Endothelial cell of umbilical vein (primary cell): ENCODE results near the gene PNKD. TPM values are rescaled to one million over a fixed set of nuclear protein-coding genes. Genes with fewer than 3 reads are reported as not detected.

Experiments
- BruUV-seq: library from RNA; stranded (reverse); fragments of 400-500 nt; replicated peaks from 2 replicates; lab custom pipeline; 2021; lab: Mats Ljungman, UMichigan
- CTCF ChIA-PET: fragments of 300-600, 350-600 bp; sonication (Branson Sonifier 250); formaldehyde crosslinking; loops from one replicate; lab custom pipeline; 2021; ENCODE audit warnings: antibody characterized with exemption, inconsistent platforms; lab: Charles Lee
- POLR2A ChIA-PET: fragments of 300-600, 350-600 bp; sonication (Branson Sonifier 250); formaldehyde crosslinking; loops from one replicate; lab custom pipeline; 2021; ENCODE audit warnings: antibody characterized with exemption, inconsistent platforms; lab: Charles Lee
- DNase-seq: peaks from one replicate; pipeline ENCODE4 v3.0.0-alpha.2; 2011; ENCODE audit warnings: low read depth, low spot score
- FAIRE-seq: peaks from 2 replicates; lab custom pipeline; 2011; peaks lifted over from hg19 to GRCh38; lab: Jason Lieb, UNC
- H2AFZ ChIP-seq: 2 replicates; pipeline ENCODE4 v1.6.0; 2012; ENCODE audit warnings: low read depth, low read length, control low read depth, inconsistent platforms
- H3K27ac ChIP-seq: 2 replicates; pipeline ENCODE4 v1.5.1; 2011; ENCODE audit warnings: low read depth, mild to moderate bottlenecking, control low read depth, low read length, moderate library complexity; ENCODE audit not compliant: insufficient read depth
- H3K27me3 ChIP-seq, 2 experiments: 2 replicates each; pipeline versions ENCODE4 v1.6.0 to v1.6.1; 2011; ENCODE audit warnings: low read length in 2 of 2, mixed read lengths in 1 of 2; ENCODE audit not compliant: control insufficient read depth in 2 of 2, insufficient read depth in 2 of 2
- H3K36me3 ChIP-seq, 2 experiments: 2 replicates in 1 of 2; 3 replicates in 1 of 2; pipeline ENCODE4 v1.5.1; 2011; ENCODE audit warnings: low read length in 2 of 2, mild to moderate bottlenecking in 1 of 2, moderate library complexity in 1 of 2; ENCODE audit not compliant: control insufficient read depth in 2 of 2, insufficient read depth in 2 of 2; ENCODE audit errors: extremely low read depth in 1 of 2
- H3K4me1 ChIP-seq: 3 replicates; pipeline ENCODE4 v1.5.1; 2011; ENCODE audit warnings: mild to moderate bottlenecking, low read length; ENCODE audit not compliant: control insufficient read depth, insufficient read depth; ENCODE audit errors: extremely low read depth
- H3K4me2 ChIP-seq: 2 replicates; pipeline ENCODE4 v1.6.1; 2011; ENCODE audit warnings: low read length, control low read depth, mixed read lengths; ENCODE audit not compliant: insufficient read depth
- H3K4me3 ChIP-seq, 3 experiments: fragments of 200-600 bp in 1 of 3; sonication (generic), shearing (Covaris generic) in 1 of 3; replicated peaks in 1 of 3; 2 replicates each; pipeline ENCODE4 v1.5.1; 2011 to 2016; ENCODE audit warnings: control low read depth in 3 of 3, low read length in 3 of 3, mild to moderate bottlenecking in 2 of 3, inconsistent platforms in 1 of 3, low read depth in 1 of 3, moderate library complexity in 1 of 3; ENCODE audit not compliant: insufficient read depth in 1 of 3
- H3K79me2 ChIP-seq: 2 replicates; pipeline ENCODE4 v1.6.0; 2012; ENCODE audit warnings: low read length, inconsistent platforms; ENCODE audit not compliant: control insufficient read depth, insufficient read depth
- H3K9ac ChIP-seq: replicated peaks from 2 replicates; pipeline ENCODE3; 2011; ENCODE audit warnings: low read length, control low read depth; ENCODE audit not compliant: insufficient read depth; ENCODE audit errors: extremely low read depth
- H3K9me1 ChIP-seq: replicated peaks from 3 replicates; pipeline ENCODE4 v1.6.0; 2011; ENCODE audit warnings: mild to moderate bottlenecking, low read length; ENCODE audit not compliant: control insufficient read depth, insufficient read depth; ENCODE audit errors: extremely low read depth
- H3K9me3 ChIP-seq: replicated peaks from 2 replicates; pipeline ENCODE4 v1.5.1; 2012; ENCODE audit warnings: low read length, inconsistent platforms; ENCODE audit not compliant: control insufficient read depth, insufficient read depth
- H4K20me1 ChIP-seq: replicated peaks from 2 replicates; pipeline ENCODE3; 2011; ENCODE audit warnings: mild to moderate bottlenecking, low read length; ENCODE audit not compliant: control insufficient read depth, insufficient read depth; ENCODE audit errors: extremely low read depth
- CTCF ChIP-seq, 2 donors: IDR thresholded peaks; 1 replicate in 1 of 2; 2 replicates in 1 of 2; pipeline ENCODE4 v1.5.1; 2011; ENCODE audit warnings: low read length in 2 of 2, mild to moderate bottlenecking in 2 of 2, moderate library complexity in 2 of 2, control low read depth in 1 of 2, inconsistent platforms in 1 of 2, low read depth in 1 of 2; ENCODE audit not compliant: insufficient read depth in 1 of 2; ENCODE audit errors: extremely low read depth in 1 of 2
- EZH2 ChIP-seq: IDR thresholded peaks from 2 replicates; pipeline ENCODE4 v1.6.1; 2012; ENCODE audit warnings: borderline replicate concordance, low read depth, mild to moderate bottlenecking, moderate library complexity, low read length, inconsistent platforms; ENCODE audit not compliant: severe bottlenecking
- FOS ChIP-seq: IDR thresholded peaks from 2 replicates; pipeline ENCODE4 v1.6.1; 2011; ENCODE audit warnings: mild to moderate bottlenecking, low read length, moderate library complexity, borderline replicate concordance; ENCODE audit not compliant: insufficient read depth
- GATA2 ChIP-seq: IDR thresholded peaks from 2 replicates; pipeline ENCODE4 v1.7.0; 2011; ENCODE audit warnings: low read depth, mild to moderate bottlenecking, moderate library complexity, mixed read lengths, low read length; ENCODE audit not compliant: insufficient read length, insufficient read depth
- JUN ChIP-seq: IDR thresholded peaks from 2 replicates; pipeline ENCODE4 v1.6.1; 2011; ENCODE audit warnings: borderline replicate concordance, low read depth; ENCODE audit not compliant: insufficient read length, insufficient read depth
- MAX ChIP-seq: IDR thresholded peaks from 2 replicates; pipeline ENCODE4 v1.6.1; 2011; ENCODE audit not compliant: insufficient read depth, insufficient read length
- MYC ChIP-seq: IDR thresholded peaks from one replicate; pipeline ENCODE4 v1.6.1; 2011; ENCODE audit warnings: mild to moderate bottlenecking, low read depth, low read length
- POLR2A ChIP-seq: IDR thresholded peaks from 2 replicates; pipeline ENCODE4 v1.6.1; 2012; ENCODE audit warnings: low read depth, mild to moderate bottlenecking, control low read depth, low read length
- POLR2AphosphoS5 ChIP-seq: IDR thresholded peaks from 2 replicates; pipeline ENCODE4 v1.6.1; 2012; ENCODE audit warnings: low read depth, mild to moderate bottlenecking, control low read depth, low read length, moderate library complexity; ENCODE audit not compliant: insufficient read depth
- dilution Hi-C: fragments of 300-500 bp; cut with MboI; formaldehyde crosslinking; loops from one replicate; pipeline ENCODE4 v1.15.0; 2019; ENCODE audit warnings: low sequenced_read_pairs; ENCODE audit not compliant: extremely low pct_ligation_motif_present
- intact Hi-C: fragments of 100-400 bp; cut with micrococcal nuclease; formaldehyde crosslinking; loops from one replicate; pipeline ENCODE4 v1.10.0; 2022
- microRNA-seq: library from miRNA; unstranded; fragments of <30 nt; microRNA quantifications from one replicate; pipeline ENCODE4 v1.2.0, GENCODE V29; 2021; ENCODE audit warnings: borderline number of aligned reads, borderline replicate concordance
- polyA plus RNA-seq, 4 experiments: library from polyadenylated mRNA; depleted of rRNA in 3 of 4; stranded (reverse) in 3 of 4; unstranded in 1 of 4; fragments of >200 nt; gene quantifications; 2 replicates each; pipeline versions ENCODE4 v1.2.1 to v1.2.3, GENCODE V29; 2011 to 2012; ENCODE audit warnings: missing spikeins in 1 of 4
- small RNA-seq: library from RNA; depleted of rRNA; stranded (forward); fragments of <200 nt; gene quantifications from one replicate; pipeline ENCODE3, GENCODE V24; 2012; ENCODE audit warnings: low replicate concordance, low read depth; ENCODE audit not compliant: insufficient read depth, insufficient read length
- total RNA-seq: library from RNA; stranded (reverse); gene quantifications from 2 replicates; pipeline ENCODE4 v1.2.3, GENCODE V29; 2021

The PNKD gene
- total and polyA plus RNA-seq, 2 donors (not counting 3 experiments of a cell fraction or from before 2014, with no cell fraction given) = 56.1 to 88.3 TPM

- peaks cover 10% of the 10 kb centered on the region for H3K79me2 ChIP-seq
- POLR2A ChIA-PET = interaction anchor here (1.5 kb wide), 1 partner anchor 73 kb away, joined by 3 read pairs; no protein-coding TSS in a partner anchor
- no peaks in the 10 kb centered on the region for H3K9me3 ChIP-seq
- intact Hi-C loops (loop anchor here (1.0 to 5.0 kb wide), 7 partner anchors 28 to 236 kb away; partner anchors contain the start of gene TMBIM1), dilution Hi-C loops (no loop called here)
- peaks cover 28% of the 10 kb centered on the region for H3K4me1 ChIP-seq
- peak overlapping the region; percentile 89 for H2AFZ ChIP-seq
- H4K20me1 ChIP-seq = no peaks in the 10 kb centered on the region
- DNase-seq (peak; percentile 95), FAIRE-seq (peak; percentile 87)
- H3K4me3 ChIP-seq = peak overlapping the region; percentile 23 to 55 (median 51)
- peak overlapping the region; percentile 69 for H3K9ac ChIP-seq
- no peaks in the 10 kb centered on the region for H3K27me3 ChIP-seq
- no peak for TF ChIP-seq FOS
- no peak for TF ChIP-seq JUN
- no peak for TF ChIP-seq GATA2
- TF ChIP-seq CTCF (IDR thresholded peaks at IDR 0.05; ENCODE audit: extremely low read depth in 1 of 2, insufficient read depth in 1 of 2, low read depth in 1 of 2, low read length in 2 of 2) = peak; percentile 71 to 87
- TF ChIP-seq MYC = no peak
- peak; percentile 78 for TF ChIP-seq POLR2AphosphoS5
- no peak for TF ChIP-seq MAX
- no peak for TF ChIP-seq EZH2
- peak; percentile 20 for TF ChIP-seq POLR2A
- no peaks in the 10 kb centered on the region for H3K9me1 ChIP-seq
- peak overlapping the region; percentile 83 for H3K4me2 ChIP-seq
- peak overlapping the region; percentile 82 for H3K27ac ChIP-seq
- CTCF ChIA-PET = interaction anchor here (0.5 to 5.7 kb wide), 45 partner anchors 9 to 452 kb away, joined by 3 to 99 read pairs (median 4); partner anchors contain the start of genes AAMP, CATIP, PNKD and SLC11A1
- no peaks in the 10 kb centered on the region for H3K36me3 ChIP-seq
- BruUV-seq = no TSS peak
Measured at GRCh38 chr2:218395826-218396687, 125.7 kb downstream of the PNKD start.

Small RNA genes within 50 kb of the gene (microRNA-seq; reads per million reads assigned to microRNA genes)
- gene MIR6513 (not detected), gene MIR6810 (not detected)

Small RNA genes within 50 kb of the gene (small RNA-seq; reads per million reads assigned to genes)
- not detected for gene MIR6810

Other genes with a start within 250 kb of the PNKD start
- not detected in 2 replicates for gene RUFY4, start 201.3 kb upstream of the PNKD start, total RNA-seq
- gene RUFY4, start 201.3 kb upstream of the PNKD start, polyA plus RNA-seq = not detected in 2 replicates
- not detected in 2 replicates for gene CXCR2, start 144.5 kb upstream of the PNKD start, total RNA-seq
- gene CXCR2, start 144.5 kb upstream of the PNKD start, polyA plus RNA-seq = not detected in 2 replicates
- not detected in 2 replicates for gene CXCR1, start 103.6 kb upstream of the PNKD start, total RNA-seq
- gene CXCR1, start 103.6 kb upstream of the PNKD start, polyA plus RNA-seq = not detected in 2 replicates
- 455 and 483 TPM in 2 replicates for gene ARPC2, start 53.3 kb upstream of the PNKD start, total RNA-seq
- gene ARPC2, start 53.3 kb upstream of the PNKD start, polyA plus RNA-seq = 417 and 433 TPM in 2 replicates
- 0.60 and 0.75 TPM in 2 replicates for gene GPBAR1, start 9.5 kb upstream of the PNKD start, total RNA-seq
- 0.14 TPM in 2 replicates for gene GPBAR1, start 9.5 kb upstream of the PNKD start, polyA plus RNA-seq
- gene AAMP, start 382 bp upstream of the PNKD start, total RNA-seq = 59.7 and 69.3 TPM in 2 replicates
- 84.4 and 99.0 TPM in 2 replicates for gene AAMP, start 382 bp upstream of the PNKD start, polyA plus RNA-seq
- 141 and 159 TPM in 2 replicates for gene TMBIM1, start 22.0 kb downstream of the PNKD start, total RNA-seq
- 229 and 243 TPM in 2 replicates for gene TMBIM1, start 22.0 kb downstream of the PNKD start, polyA plus RNA-seq
- not detected in 2 replicates for gene CATIP, start 86.3 kb downstream of the PNKD start, total RNA-seq
- not detected in 2 replicates for gene CATIP, start 86.3 kb downstream of the PNKD start, polyA plus RNA-seq
- gene SLC11A1, start 111.8 kb downstream of the PNKD start, total RNA-seq = not detected in 2 replicates
- 0.03 and 0.08 TPM in 2 replicates for gene SLC11A1, start 111.8 kb downstream of the PNKD start, polyA plus RNA-seq
- gene CTDSP1, start 129.3 kb downstream of the PNKD start, total RNA-seq = 78.7 and 86.1 TPM in 2 replicates
- 112 and 127 TPM in 2 replicates for gene CTDSP1, start 129.3 kb downstream of the PNKD start, polyA plus RNA-seq
- gene VIL1, start 148.6 kb downstream of the PNKD start, total RNA-seq = not detected in 2 replicates
- gene VIL1, start 148.6 kb downstream of the PNKD start, polyA plus RNA-seq = not detected in 2 replicates